Thyroid gland (tissue), 4 donors: ENCODE data around the gene REXO1.

Source experiments
- POLR2A ChIP-seq, 2 donors: fragments of 450-650 bp; IDR thresholded peaks; one replicate each; pipeline ENCODE4 v1.6.1; 2017; ENCODE audit warnings: antibody characterized with exemption in 2 of 2, mild to moderate bottlenecking in 2 of 2, moderate library complexity in 1 of 2
- TF ChIP-seq, protein P1 (sequence below), 6 experiments: fragments of 200-600 bp in 3 of 6; fragments of 450-650 bp in 3 of 6; sonication (generic) in 3 of 6; IDR thresholded peaks; one replicate each; pipeline ENCODE4 v1.5.1; 2016 to 2019; ENCODE audit warnings: antibody characterized with exemption in 6 of 6, mild to moderate bottlenecking in 2 of 6, inconsistent platforms in 1 of 6, moderate library complexity in 1 of 6

DNA sequence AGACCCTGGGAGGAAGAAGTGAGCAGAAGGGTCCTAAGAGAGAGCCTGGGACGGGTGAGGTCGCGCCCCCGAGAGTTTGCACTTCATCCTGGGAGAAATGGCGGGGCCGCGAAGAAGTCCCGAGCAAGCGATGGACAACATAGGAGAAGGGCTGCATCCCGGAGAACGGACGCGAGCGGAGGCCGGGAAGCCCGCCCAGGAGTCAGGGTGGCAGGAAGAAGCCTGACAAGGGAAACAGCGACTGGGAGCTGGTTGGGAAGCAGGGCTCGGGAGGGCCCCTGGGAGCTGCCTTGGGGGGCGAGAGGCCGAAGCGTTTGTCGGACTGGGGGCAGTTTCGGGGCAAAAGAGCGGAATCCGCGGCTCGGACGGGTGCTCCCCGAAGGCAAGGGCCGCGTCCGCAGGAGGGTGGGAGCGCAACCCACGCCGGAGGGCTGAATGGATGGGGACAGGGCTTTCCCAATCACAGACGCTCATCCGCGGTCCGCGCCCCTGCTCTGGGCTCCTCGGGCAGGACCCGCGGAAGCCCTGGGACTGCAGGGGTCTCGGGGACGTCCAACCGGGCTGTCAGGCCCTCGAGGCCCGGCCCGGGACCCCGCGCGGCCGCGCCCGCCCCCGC, 36.5 kb upstream of the REXO1 start:
- TF ChIP-seq, protein P1, sequence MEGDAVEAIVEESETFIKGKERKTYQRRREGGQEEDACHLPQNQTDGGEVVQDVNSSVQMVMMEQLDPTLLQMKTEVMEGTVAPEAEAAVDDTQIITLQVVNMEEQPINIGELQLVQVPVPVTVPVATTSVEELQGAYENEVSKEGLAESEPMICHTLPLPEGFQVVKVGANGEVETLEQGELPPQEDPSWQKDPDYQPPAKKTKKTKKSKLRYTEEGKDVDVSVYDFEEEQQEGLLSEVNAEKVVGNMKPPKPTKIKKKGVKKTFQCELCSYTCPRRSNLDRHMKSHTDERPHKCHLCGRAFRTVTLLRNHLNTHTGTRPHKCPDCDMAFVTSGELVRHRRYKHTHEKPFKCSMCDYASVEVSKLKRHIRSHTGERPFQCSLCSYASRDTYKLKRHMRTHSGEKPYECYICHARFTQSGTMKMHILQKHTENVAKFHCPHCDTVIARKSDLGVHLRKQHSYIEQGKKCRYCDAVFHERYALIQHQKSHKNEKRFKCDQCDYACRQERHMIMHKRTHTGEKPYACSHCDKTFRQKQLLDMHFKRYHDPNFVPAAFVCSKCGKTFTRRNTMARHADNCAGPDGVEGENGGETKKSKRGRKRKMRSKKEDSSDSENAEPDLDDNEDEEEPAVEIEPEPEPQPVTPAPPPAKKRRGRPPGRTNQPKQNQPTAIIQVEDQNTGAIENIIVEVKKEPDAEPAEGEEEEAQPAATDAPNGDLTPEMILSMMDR (IDR thresholded peaks at IDR 0.05): no peak
- no peak for TF ChIP-seq POLR2A (IDR thresholded peaks at IDR 0.05)
